PC-9 (cell line): ENCODE data around the gene CCNL1. TPM values are rescaled to one million over a fixed set of nuclear protein-coding genes. Genes with fewer than 3 reads are reported as not detected.
"Not testable (repeated sequence)": the region's sequence is repeated elsewhere in the genome, so short reads cannot be mapped to it uniquely, and the experiment has no call there.

Experiments used
- BruUV-seq: library from RNA; stranded (reverse); fragments of 400-500 nt; replicated peaks from 2 replicates; lab custom pipeline; 2021; lab: Mats Ljungman, UMichigan
- CTCF ChIA-PET: fragments of 300-600 bp; sonication (Branson Sonifier 250); formaldehyde crosslinking; loops from one replicate; lab custom pipeline; 2022; ENCODE audit warnings: antibody characterized with exemption; lab: Charles Lee
- POLR2A ChIA-PET: fragments of 300-600 bp; sonication (Branson Sonifier 250); formaldehyde crosslinking; loops from one replicate; lab custom pipeline; 2022; ENCODE audit warnings: antibody characterized with exemption; ENCODE audit not compliant: unreplicated experiment; lab: Charles Lee
- DNase-seq, 2 experiments: peaks; one replicate each; pipeline versions ENCODE4 v3.0.0 to v3.0.0-alpha.2; 2015 to 2022; ENCODE audit warnings: mixed read lengths in 1 of 2
- H2AFZ ChIP-seq: fragments of 200-600 bp; sonication (generic); 2 replicates; pipeline ENCODE4 v1.8.1; 2017; ENCODE audit warnings: antibody characterized with exemption
- H3F3A ChIP-seq: fragments of 200-600 bp; sonication (generic); 2 replicates; pipeline ENCODE4 v1.8.1; 2017; ENCODE audit warnings: antibody characterized with exemption, mild to moderate bottlenecking, low read depth; ENCODE audit not compliant: insufficient read depth
- H3K27ac ChIP-seq: fragments of 200-600 bp; sonication (generic); 2 replicates; pipeline ENCODE4 v1.6.1; 2016; ENCODE audit warnings: mixed run types
- H3K27me3 ChIP-seq: fragments of 200-600 bp; sonication (generic); 2 replicates; pipeline ENCODE4 v1.6.1; 2016; ENCODE audit warnings: low read depth, mixed run types; ENCODE audit not compliant: insufficient read depth
- H3K36me3 ChIP-seq: fragments of 200-600 bp; sonication (generic); 2 replicates; pipeline ENCODE4 v1.6.1; 2016; ENCODE audit warnings: low read depth, mixed run types
- H3K4me1 ChIP-seq: fragments of 200-600 bp; sonication (generic); replicated peaks from 2 replicates; pipeline ENCODE4 v1.6.1; 2016; ENCODE audit warnings: mixed run types; ENCODE audit not compliant: insufficient read depth
- H3K4me2 ChIP-seq: fragments of 200-600 bp; sonication (generic); 2 replicates; pipeline ENCODE4 v1.6.1; 2017; ENCODE audit warnings: mixed run types
- H3K4me3 ChIP-seq: fragments of 200-600 bp; sonication (generic); 2 replicates; pipeline ENCODE4 v1.6.1; 2016; ENCODE audit warnings: mixed run types
- H3K79me2 ChIP-seq: fragments of 200-600 bp; sonication (generic); 2 replicates; pipeline ENCODE4 v1.6.1; 2017; ENCODE audit warnings: low read depth, mixed run types
- H3K9me2 ChIP-seq: fragments of 200-600 bp; sonication (generic); 2 replicates; pipeline ENCODE4 v1.8.1; 2017; ENCODE audit warnings: mild to moderate bottlenecking; ENCODE audit not compliant: insufficient read depth
- H3K9me3 ChIP-seq: fragments of 200-600 bp; sonication (generic); 2 replicates; pipeline ENCODE4 v1.8.1; 2016; ENCODE audit warnings: low read depth; ENCODE audit not compliant: insufficient read depth
- H4K20me1 ChIP-seq: fragments of 200-600 bp; sonication (generic); 2 replicates; pipeline ENCODE4 v1.8.1; 2017; ENCODE audit not compliant: insufficient read depth
- EZH2 ChIP-seq: fragments of 200-600 bp; sonication (generic); IDR thresholded peaks from 2 replicates; pipeline ENCODE4 v1.8.0; 2017; ENCODE audit warnings: antibody characterized with exemption, low read depth
- intact Hi-C: fragments of 100-400 bp; cut with micrococcal nuclease; formaldehyde crosslinking; loops from one replicate; pipeline ENCODE4 v1.10.0; 2022; ENCODE audit not compliant: unreplicated experiment
- total RNA-seq: library from RNA; stranded (reverse); gene quantifications from 2 replicates; pipeline ENCODE4 v1.2.3, GENCODE V29; 2021
- TF ChIP-seq, protein P1 (sequence below): fragments of 200-600 bp; sonication (generic); conservative IDR thresholded peaks from 2 replicates; pipeline ENCODE4 v1.6.1; 2017; ENCODE audit warnings: mixed run types, antibody characterized with exemption, mild to moderate bottlenecking, moderate library complexity

CCNL1 gene
- total RNA-seq, 1 experiment from 2014 or later, result 91.3 TPM

DNA sequence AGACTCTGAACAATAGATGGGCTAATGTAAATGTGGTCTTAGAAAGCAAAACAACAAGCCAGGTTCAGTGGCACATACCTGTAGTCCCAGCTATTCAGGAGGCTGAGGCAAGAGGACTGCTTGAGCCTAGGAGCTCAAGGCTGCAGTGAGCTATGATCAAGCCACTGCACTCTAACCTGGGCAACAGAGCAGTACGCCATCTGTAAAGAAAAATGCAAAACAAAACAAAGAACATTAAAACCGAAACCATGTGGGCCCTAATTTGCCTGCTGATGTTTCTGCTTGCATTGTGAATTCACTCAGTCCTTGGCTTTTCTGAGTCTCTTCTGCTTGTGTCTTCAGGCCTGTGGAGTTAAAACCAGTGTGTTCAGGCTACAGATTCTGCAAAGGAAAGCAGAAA is 56.7 kb downstream of the CCNL1 start:
- DNase-seq, result no peak
- Histone ChIP-seq H3F3A (peaks cover 5% of the 10 kb centered on the region; the same call in 1 of the 2 replicates), H3K79me2 (no peaks in the 10 kb centered on the region), H3K4me2 (no peak overlapping the region), H3K27me3 (no peaks in the 10 kb centered on the region), H3K36me3 (no peaks in the 10 kb centered on the region), H3K9me3 (no peaks in the 10 kb centered on the region), H3K9me2 (no peaks in the 10 kb centered on the region), H2AFZ (no peak overlapping the region), H3K27ac (no peak overlapping the region), H3K4me3 (no peak overlapping the region), H4K20me1 (no peaks in the 10 kb centered on the region), H3K4me1 (peaks cover 11% of the 10 kb centered on the region; the same call in 1 of the 2 replicates)
- CTCF ChIA-PET, result no interaction called here
- no peak for TF ChIP-seq EZH2
- TF ChIP-seq, protein P1, sequence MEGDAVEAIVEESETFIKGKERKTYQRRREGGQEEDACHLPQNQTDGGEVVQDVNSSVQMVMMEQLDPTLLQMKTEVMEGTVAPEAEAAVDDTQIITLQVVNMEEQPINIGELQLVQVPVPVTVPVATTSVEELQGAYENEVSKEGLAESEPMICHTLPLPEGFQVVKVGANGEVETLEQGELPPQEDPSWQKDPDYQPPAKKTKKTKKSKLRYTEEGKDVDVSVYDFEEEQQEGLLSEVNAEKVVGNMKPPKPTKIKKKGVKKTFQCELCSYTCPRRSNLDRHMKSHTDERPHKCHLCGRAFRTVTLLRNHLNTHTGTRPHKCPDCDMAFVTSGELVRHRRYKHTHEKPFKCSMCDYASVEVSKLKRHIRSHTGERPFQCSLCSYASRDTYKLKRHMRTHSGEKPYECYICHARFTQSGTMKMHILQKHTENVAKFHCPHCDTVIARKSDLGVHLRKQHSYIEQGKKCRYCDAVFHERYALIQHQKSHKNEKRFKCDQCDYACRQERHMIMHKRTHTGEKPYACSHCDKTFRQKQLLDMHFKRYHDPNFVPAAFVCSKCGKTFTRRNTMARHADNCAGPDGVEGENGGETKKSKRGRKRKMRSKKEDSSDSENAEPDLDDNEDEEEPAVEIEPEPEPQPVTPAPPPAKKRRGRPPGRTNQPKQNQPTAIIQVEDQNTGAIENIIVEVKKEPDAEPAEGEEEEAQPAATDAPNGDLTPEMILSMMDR, result no peak
- POLR2A ChIA-PET, result no interaction called here
- no TSS peak for BruUV-seq
- intact Hi-C loops, result no loop called here

DNA sequence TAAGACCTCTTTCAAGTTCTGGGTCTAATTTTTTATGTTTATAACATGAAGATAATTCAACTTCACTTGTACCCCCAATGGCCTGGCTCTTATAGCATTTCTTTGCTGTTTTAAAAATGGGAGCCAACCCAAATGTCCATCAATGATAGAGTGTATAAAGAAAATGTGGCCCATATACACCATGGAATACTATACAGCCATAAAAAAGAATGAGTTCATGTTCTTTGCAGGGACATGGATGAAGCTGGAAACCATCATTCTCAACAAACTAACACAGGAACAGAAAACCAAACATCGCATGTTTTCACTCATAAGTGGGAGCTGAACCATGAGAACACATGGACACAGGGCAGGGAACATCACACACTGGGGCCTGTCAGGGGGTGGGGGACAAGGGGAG is 57.4 kb downstream of the CCNL1 start:
- peaks cover 11% of the 10 kb centered on the region; the same call in 1 of the 2 replicates for H3K4me1 ChIP-seq
- POLR2A ChIA-PET, CTCF ChIA-PET, H3K4me2 ChIP-seq, H2AFZ ChIP-seq, H3K4me3 ChIP-seq, H3K9me2 ChIP-seq, H3K9me3 ChIP-seq, H3F3A ChIP-seq, H3K36me3 ChIP-seq, intact Hi-C loops, DNase-seq, H3K79me2 ChIP-seq, H3K27me3 ChIP-seq, H3K27ac ChIP-seq, H4K20me1 ChIP-seq, BruUV-seq: not testable (repeated sequence)

- Histone ChIP-seq H3K36me3 (no peaks in the 10 kb centered on the region), H3K27ac (no peak overlapping the region), H3K4me1 (peaks cover 11% of the 10 kb centered on the region; the same call in 1 of the 2 replicates), H3K27me3 (no peaks in the 10 kb centered on the region), H3K79me2 (no peaks in the 10 kb centered on the region), H3K9me3 (no peaks in the 10 kb centered on the region), H4K20me1 (no peaks in the 10 kb centered on the region), H3F3A (peaks cover 5% of the 10 kb centered on the region; the same call in 1 of the 2 replicates), H2AFZ (no peak overlapping the region), H3K4me2 (no peak overlapping the region), H3K9me2 (no peaks in the 10 kb centered on the region), H3K4me3 (no peak overlapping the region)
- TF ChIP-seq, protein P1, result no peak
- TF ChIP-seq EZH2, result no peak
- no TSS peak for BruUV-seq
- no peak for DNase-seq
- intact Hi-C loops, result no loop called here
- ChIA-PET POLR2A (no interaction called here), CTCF (no interaction called here)
Observed at GRCh38 chr3:157102098-157102497, 57.8 kb downstream of the CCNL1 start.

DNA sequence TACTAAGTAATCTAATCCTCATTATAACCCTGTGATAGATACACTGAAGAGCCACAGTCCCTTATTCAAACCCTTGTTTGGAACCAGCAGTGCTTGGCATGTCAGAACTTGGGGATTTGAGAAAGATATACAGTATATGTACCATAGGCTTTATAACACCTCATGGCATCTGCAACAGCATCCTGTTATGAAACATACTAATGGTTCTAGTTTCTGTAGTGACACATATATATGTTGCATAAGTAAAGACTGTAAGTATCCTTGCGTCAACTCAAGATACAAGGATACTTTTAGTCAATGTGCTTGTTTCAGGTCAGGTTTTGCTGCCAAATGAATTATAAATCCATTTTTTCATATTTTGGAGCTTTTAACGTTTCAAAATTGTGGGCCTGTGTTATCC is 58.5 kb downstream of the CCNL1 start:
- peaks cover 5% of the 10 kb centered on the region; the same call in 1 of the 2 replicates for H3F3A ChIP-seq
- TF ChIP-seq EZH2, result no peak
- TF ChIP-seq, protein P1, result no peak
- no peaks in the 10 kb centered on the region for H3K9me2 ChIP-seq
- no peaks in the 10 kb centered on the region for H3K79me2 ChIP-seq
- BruUV-seq, result no TSS peak
- no peaks in the 10 kb centered on the region for H4K20me1 ChIP-seq
- no peak overlapping the region for H3K27ac ChIP-seq
- peak in 1 of 2 experiments; percentile 32 for DNase-seq
- ChIA-PET CTCF (no interaction called here), POLR2A (no interaction called here)
- peaks cover 11% of the 10 kb centered on the region; the same call in 1 of the 2 replicates for H3K4me1 ChIP-seq
- H3K36me3 ChIP-seq, result no peaks in the 10 kb centered on the region
- H3K27me3 ChIP-seq, result no peaks in the 10 kb centered on the region
- H2AFZ ChIP-seq, result no peak overlapping the region
- no peaks in the 10 kb centered on the region for H3K9me3 ChIP-seq
- no peak overlapping the region for H3K4me3 ChIP-seq
- intact Hi-C loops, result no loop called here
- no peak overlapping the region for H3K4me2 ChIP-seq
